H1 (cell line): Measurements from ENCODE around the gene ABCC2. TPM values are rescaled to one million over a fixed set of nuclear protein-coding genes. Genes with fewer than 3 reads are reported as not detected.

Source experiments
- CBX8 ChIP-seq: fragments of 300-800, 300-1000 bp; sonication (generic); IDR thresholded peaks from 2 replicates; pipeline ENCODE4 v1.7.1; 2016; ENCODE audit warnings: low read depth, low read length, borderline replicate concordance
- CEBPB ChIP-seq: IDR thresholded peaks from 2 replicates; pipeline ENCODE4 v1.6.1; 2012; ENCODE audit warnings: low read depth, low read length
- CHD1 ChIP-seq: IDR thresholded peaks from 2 replicates; pipeline ENCODE4 v1.6.1; 2012; ENCODE audit warnings: low read depth, low read length, improper control_type of control experiment
- EGR1 ChIP-seq: IDR thresholded peaks from 2 replicates; pipeline ENCODE4 v1.6.1; 2011; ENCODE audit warnings: low read depth, low read length, borderline replicate concordance
- RXRA ChIP-seq: IDR thresholded peaks from 2 replicates; pipeline ENCODE4 v1.6.1; 2011; ENCODE audit warnings: low read depth, mild to moderate bottlenecking, low read length, moderate library complexity; ENCODE audit not compliant: insufficient read depth
- SUZ12 ChIP-seq: fragments of 200-600 bp; sonication (generic); IDR thresholded peaks from 2 replicates; pipeline ENCODE4 v1.6.1; 2012; ENCODE audit warnings: mild to moderate bottlenecking, inconsistent platforms, low read length, moderate library complexity, mixed read lengths
- TBP ChIP-seq: IDR thresholded peaks from 2 replicates; pipeline ENCODE4 v1.6.1; 2011; ENCODE audit warnings: low read depth, low read length, improper control_type of control experiment
- polyA plus RNA-seq, 7 experiments: library from polyadenylated mRNA; depleted of rRNA in 3 of 7; stranded (reverse) in 5 of 7; unstranded in 2 of 7; fragments of >200 nt in 5 of 7; fragments of 200-250 nt in 2 of 7; gene quantifications; 1 replicate in 5 of 7; 2 replicates in 1 of 7; 4 replicates in 1 of 7; pipeline versions ENCODE4 v1.2.1 to v1.2.3, GENCODE V29; 2011 to 2013; ENCODE audit warnings: missing spikeins in 2 of 7, mixed read lengths in 2 of 7
- total RNA-seq: library from RNA; stranded (reverse); fragmentation: NEBNext Ultra II Directional; extraction: Animal tissue kit (Norgen Biotek cat#: 25700); gene quantifications from 2 replicates; pipeline ENCODE4 v1.2.1, GENCODE V29; 2021

ABCC2 gene
- total and polyA plus RNA-seq, 2 of the 8 experiments (the other 6 are each of a cell fraction or from before 2014, with no cell fraction given) = 0.74 to 1.1 TPM

GRCh38 chr10:99805190-99805589, 22.8 kb downstream of the ABCC2 start (continued):
- TF ChIP-seq CEBPB = no peak
- no peak for TF ChIP-seq SUZ12
- no peak for TF ChIP-seq TBP
- no peak for TF ChIP-seq EGR1
- no peak for TF ChIP-seq CBX8
- TF ChIP-seq CHD1 = no peak
- no peak for TF ChIP-seq RXRA
